ENCODE results near the gene JMJD7.
"Not testable (repeated sequence)": the region's sequence is repeated elsewhere in the genome, so short reads cannot be mapped to it uniquely, and the experiment has no call there.

JMJD7 gene

DNA sequence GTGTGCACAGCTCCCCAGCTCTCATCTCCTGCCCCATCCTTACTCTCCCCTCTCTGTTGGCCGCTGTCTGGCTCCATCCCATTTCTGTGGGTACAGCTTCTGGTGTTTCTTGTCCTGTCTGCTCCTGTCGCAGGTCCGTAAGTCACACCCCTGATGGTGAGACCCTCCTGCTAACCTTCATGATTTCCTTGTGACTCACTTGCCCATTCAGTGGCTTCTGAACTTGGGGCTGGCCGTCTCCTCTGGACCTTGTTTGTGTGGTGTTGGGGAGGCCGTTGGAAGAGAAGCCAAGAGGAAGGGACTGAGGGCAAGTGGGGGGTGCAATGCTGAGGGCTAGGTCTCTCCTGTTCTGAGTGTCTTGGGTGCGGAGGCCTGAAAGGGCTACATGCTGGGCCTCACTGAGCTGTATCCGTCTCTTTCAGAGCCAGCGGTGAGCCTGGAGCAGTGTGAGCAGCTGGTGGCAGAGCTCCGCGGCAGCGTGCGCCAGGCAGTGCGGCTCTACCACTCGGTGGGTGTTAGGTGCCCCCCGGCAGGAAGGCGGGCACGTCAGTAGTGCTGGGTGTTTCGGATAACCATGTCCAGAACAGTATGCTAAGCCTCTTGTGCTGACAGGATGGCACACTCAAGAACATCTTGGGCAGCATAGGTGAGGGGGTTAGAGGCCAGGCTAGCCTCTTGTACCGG is 3.7 kb upstream of the JMJD7 start:
- H3K4me3 Mint-ChIP-seq: no peak overlapping the region
- no peaks in the 10 kb centered on the region for H3K9me3 Mint-ChIP-seq (ENCODE audit: low read depth)
- H3K27ac Mint-ChIP-seq: no peak overlapping the region
- H3K27me3 Mint-ChIP-seq: no peaks in the 10 kb centered on the region
- H3K4me1 Mint-ChIP-seq (ENCODE audit: low read depth): peaks cover 16% of the 10 kb centered on the region
- no peaks in the 10 kb centered on the region for H3K36me3 Mint-ChIP-seq

GRCh38 chr15:41825145-41825544 is 2.7 kb upstream of the JMJD7 start:
- Mint-ChIP-seq H3K27me3 (no peaks in the 10 kb centered on the region), H3K27ac (no peak overlapping the region), H3K4me3 (no peak overlapping the region), H3K9me3 (ENCODE audit: low read depth) (no peaks in the 10 kb centered on the region), H3K4me1 (ENCODE audit: low read depth) (peaks cover 23% of the 10 kb centered on the region), H3K36me3 (no peaks in the 10 kb centered on the region)

DNA sequence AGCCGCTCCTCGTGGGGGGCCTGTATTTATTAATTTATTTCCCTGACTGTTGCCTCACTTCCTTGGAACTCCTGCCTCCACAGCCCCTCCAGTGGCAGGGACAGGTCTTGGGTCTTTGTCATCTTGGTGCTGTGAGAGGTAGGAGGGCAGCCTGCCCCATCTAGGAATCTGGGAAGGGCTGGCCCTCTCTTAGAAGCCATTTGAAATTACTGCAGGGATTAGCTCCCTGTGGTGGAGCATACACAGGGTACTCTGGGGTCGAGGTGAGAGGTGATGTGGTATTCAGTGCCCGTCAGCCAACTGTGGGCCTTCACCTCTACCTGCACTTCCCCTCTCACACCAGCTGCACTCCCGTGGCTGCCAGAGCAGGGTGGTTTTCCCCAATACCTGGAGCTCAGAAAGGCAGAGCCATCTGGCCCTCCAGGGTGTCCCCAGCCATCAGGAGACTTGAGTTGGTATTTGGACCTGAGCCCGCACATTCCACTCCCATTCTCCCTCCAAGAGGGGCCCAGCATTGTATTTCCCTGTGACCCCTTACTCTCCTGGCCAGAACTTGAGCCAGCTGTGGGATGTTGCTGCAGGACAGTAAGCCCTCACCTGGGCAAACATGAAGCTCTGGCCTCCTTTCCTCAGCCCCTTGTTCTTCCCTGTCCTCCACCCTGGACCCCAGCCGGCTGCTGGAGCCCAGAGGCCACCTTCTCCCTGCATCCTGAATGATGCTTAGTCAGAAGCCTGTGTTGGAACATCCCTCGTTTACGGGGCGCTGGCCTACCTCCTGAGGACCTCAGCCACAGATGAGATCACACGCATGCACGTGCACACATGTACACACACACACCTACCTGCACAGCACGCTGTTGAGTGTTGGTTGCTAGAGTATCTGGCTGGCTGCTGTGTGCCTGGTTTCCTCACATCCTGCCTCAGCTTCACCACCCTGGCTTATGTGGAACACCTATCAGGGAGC is 2.0 kb upstream of the JMJD7 start:
- Mint-ChIP-seq H3K27me3 (no peaks in the 10 kb centered on the region), H3K4me1 (ENCODE audit: low read depth) (peaks cover 24% of the 10 kb centered on the region), H3K27ac (no peak overlapping the region), H3K9me3 (ENCODE audit: low read depth) (no peaks in the 10 kb centered on the region), H3K4me3 (peak overlapping the region; percentile 71), H3K36me3 (no peaks in the 10 kb centered on the region)

DNA sequence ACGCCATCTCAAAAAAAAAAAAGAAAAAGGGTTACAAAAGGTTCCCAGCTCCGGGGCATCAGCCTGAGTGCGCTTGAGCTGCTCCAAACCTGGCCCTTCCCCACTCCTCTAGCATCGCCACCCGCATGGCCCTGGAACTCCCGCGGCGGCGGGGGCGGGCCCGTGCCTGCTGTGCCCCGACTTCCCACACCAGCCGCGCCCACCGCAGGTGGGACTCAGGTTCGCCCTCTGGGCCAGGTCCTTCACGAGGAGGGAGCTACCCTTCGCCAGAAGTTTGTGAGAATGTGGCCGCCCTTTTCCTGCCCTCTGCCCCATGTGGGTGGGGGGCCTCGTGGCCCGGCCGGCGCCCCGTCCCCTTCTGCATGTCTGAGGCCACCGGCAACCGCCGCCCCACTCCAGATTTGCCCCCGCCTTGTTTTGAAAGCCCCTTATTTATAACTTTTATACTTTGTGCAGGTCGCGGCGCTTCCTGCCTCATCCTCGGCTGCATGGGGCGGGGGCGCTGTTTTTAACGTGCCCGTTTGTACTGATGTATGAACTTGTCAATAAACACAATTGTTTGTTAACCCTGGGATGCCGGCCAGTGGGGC is 507 bp upstream of the JMJD7 start:
- Mint-ChIP-seq H3K36me3 (no peaks in the 10 kb centered on the region), H3K27ac (peak overlapping the region; percentile 84), H3K9me3 (ENCODE audit: low read depth) (no peaks in the 10 kb centered on the region), H3K4me1 (ENCODE audit: low read depth) (peaks cover 38% of the 10 kb centered on the region), H3K4me3 (peak overlapping the region; percentile 91), H3K27me3 (no peaks in the 10 kb centered on the region)

GRCh38 chr15:41828807-41829141 is 882 bp downstream of the JMJD7 start:
- H3K36me3 Mint-ChIP-seq: no peaks in the 10 kb centered on the region
- no peaks in the 10 kb centered on the region for H3K27me3 Mint-ChIP-seq
- H3K27ac Mint-ChIP-seq: peak overlapping the region; percentile 84
- peak overlapping the region; percentile 91 for H3K4me3 Mint-ChIP-seq
- H3K9me3 Mint-ChIP-seq (ENCODE audit: low read depth): no peaks in the 10 kb centered on the region
- H3K4me1 Mint-ChIP-seq (ENCODE audit: low read depth): peaks cover 50% of the 10 kb centered on the region

DNA sequence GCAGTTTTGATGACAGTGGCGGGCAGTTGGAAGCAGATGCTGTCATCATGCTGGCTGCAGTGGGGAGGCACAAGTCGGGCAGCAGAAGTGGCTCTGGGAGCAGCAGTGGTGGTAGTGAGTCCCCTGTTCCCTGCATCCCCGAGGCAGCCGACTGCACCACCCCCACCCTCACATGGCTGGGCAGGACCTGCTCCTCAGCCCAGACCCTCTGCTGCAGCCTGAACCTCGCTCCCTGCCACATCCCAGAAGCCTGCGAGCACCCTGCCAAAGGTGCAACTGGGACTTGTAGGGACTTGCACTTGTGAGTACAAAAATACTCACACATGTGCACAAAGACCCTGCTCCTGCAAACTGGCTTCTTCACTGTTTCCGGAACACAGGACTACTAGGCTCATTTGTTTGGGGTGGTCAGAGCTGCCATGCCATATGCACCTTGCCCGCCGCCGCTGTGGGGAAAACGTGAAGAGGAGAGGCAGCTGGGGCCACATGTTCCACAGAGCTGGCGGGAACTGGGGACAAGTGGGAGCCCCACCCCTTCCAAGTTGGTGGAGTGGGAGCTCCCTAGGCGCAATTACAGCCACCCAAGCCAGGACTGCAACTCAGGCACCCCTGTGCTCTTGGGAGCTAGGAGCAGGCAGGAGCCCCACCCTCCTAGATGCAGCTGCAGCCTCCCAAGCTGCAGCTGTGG is 2.2 kb downstream of the JMJD7 start:
- peaks cover 55% of the 10 kb centered on the region for H3K4me1 Mint-ChIP-seq (ENCODE audit: low read depth)
- no peaks in the 10 kb centered on the region for H3K9me3 Mint-ChIP-seq (ENCODE audit: low read depth)
- no peak overlapping the region for H3K27ac Mint-ChIP-seq
- H3K4me3 Mint-ChIP-seq: peak overlapping the region; percentile 2
- H3K36me3 Mint-ChIP-seq: no peaks in the 10 kb centered on the region
- no peaks in the 10 kb centered on the region for H3K27me3 Mint-ChIP-seq

DNA sequence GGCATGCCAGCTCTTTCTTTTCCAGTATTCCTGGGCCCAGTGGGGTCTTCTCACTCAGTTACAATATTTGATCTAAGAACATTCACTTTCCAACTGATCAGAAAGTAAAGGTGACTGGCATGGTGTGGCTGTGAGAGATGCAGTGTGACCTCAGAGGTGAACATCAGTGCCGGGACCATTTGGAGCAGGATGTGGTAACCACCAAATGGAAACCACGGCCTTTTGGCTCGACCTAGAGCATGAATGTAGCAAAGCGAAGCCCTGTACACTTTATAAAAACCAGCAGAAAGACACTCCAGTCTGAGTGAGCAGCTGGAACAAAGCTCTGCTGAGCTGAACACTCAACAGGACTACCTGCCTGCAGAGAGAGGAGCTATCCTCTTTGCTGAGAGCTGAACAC is 3.4 kb downstream of the JMJD7 start:
- H3K27ac Mint-ChIP-seq: peak overlapping the region; percentile 28
- H3K27me3 Mint-ChIP-seq; H3K9me3 Mint-ChIP-seq (ENCODE audit: low read depth); H3K36me3 Mint-ChIP-seq: not testable (repeated sequence)
- peak overlapping the region; percentile 38 for H3K4me3 Mint-ChIP-seq
- peaks cover 59% of the 10 kb centered on the region for H3K4me1 Mint-ChIP-seq (ENCODE audit: low read depth)

GRCh38 chr15:41832208-41832607 is 4.3 kb downstream of the JMJD7 start:
- H3K9me3 Mint-ChIP-seq (ENCODE audit: low read depth): no peaks in the 10 kb centered on the region
- H3K27me3 Mint-ChIP-seq: no peaks in the 10 kb centered on the region
- no peak overlapping the region for H3K4me3 Mint-ChIP-seq
- peaks cover under 1% of the 10 kb centered on the region for H3K36me3 Mint-ChIP-seq
- no peak overlapping the region for H3K27ac Mint-ChIP-seq
- peaks cover 56% of the 10 kb centered on the region for H3K4me1 Mint-ChIP-seq (ENCODE audit: low read depth)

GRCh38 chr15:41832875-41833274 is 5.0 kb downstream of the JMJD7 start:
- H3K4me1 Mint-ChIP-seq (ENCODE audit: low read depth): peaks cover 52% of the 10 kb centered on the region
- H3K9me3 Mint-ChIP-seq (ENCODE audit: low read depth): no peaks in the 10 kb centered on the region
- H3K27me3 Mint-ChIP-seq: no peaks in the 10 kb centered on the region
- peaks cover 3% of the 10 kb centered on the region for H3K36me3 Mint-ChIP-seq
- H3K27ac Mint-ChIP-seq: peak overlapping the region; percentile 72
- no peak overlapping the region for H3K4me3 Mint-ChIP-seq

DNA sequence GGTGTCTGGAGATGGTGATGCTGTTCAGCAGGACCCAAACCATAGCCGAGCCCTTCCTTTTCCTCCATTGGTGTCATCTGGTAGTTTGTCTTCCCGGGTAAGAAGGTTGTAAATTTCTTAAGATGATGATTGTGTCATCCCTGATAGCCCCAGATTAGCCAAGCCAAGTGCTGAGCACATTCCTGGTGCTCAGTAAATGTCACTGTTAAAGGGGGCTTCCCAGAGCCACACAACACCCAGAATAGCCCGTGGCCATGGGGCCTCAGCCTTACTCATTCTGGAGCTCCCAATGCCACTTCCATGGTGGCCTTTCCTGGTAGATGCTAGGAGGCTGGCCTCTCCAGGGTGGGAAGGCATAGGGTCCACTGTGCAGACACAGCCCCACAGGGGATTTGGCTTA is 6.2 kb downstream of the JMJD7 start:
- no peak overlapping the region for H3K4me3 Mint-ChIP-seq
- no peak overlapping the region for H3K27ac Mint-ChIP-seq
- H3K9me3 Mint-ChIP-seq (ENCODE audit: low read depth): no peaks in the 10 kb centered on the region
- peaks cover 43% of the 10 kb centered on the region for H3K4me1 Mint-ChIP-seq (ENCODE audit: low read depth)
- H3K36me3 Mint-ChIP-seq: peaks cover 3% of the 10 kb centered on the region
- H3K27me3 Mint-ChIP-seq: no peaks in the 10 kb centered on the region

- Mint-ChIP-seq H3K27ac (no peak overlapping the region), H3K4me1 (ENCODE audit: low read depth) (peaks cover 34% of the 10 kb centered on the region), H3K9me3 (ENCODE audit: low read depth) (no peaks in the 10 kb centered on the region), H3K27me3 (no peaks in the 10 kb centered on the region), H3K4me3 (no peak overlapping the region), H3K36me3 (peaks cover 3% of the 10 kb centered on the region)
Measured at GRCh38 chr15:41836073-41836472, 8.2 kb downstream of the JMJD7 start.

GRCh38 chr15:41836713-41837454 is 9.0 kb downstream of the JMJD7 start:
- Mint-ChIP-seq H3K4me3 (no peak overlapping the region), H3K9me3 (ENCODE audit: low read depth) (no peaks in the 10 kb centered on the region), H3K36me3 (peaks cover 3% of the 10 kb centered on the region), H3K27me3 (no peaks in the 10 kb centered on the region), H3K4me1 (ENCODE audit: low read depth) (peaks cover 26% of the 10 kb centered on the region), H3K27ac (no peak overlapping the region)

DNA sequence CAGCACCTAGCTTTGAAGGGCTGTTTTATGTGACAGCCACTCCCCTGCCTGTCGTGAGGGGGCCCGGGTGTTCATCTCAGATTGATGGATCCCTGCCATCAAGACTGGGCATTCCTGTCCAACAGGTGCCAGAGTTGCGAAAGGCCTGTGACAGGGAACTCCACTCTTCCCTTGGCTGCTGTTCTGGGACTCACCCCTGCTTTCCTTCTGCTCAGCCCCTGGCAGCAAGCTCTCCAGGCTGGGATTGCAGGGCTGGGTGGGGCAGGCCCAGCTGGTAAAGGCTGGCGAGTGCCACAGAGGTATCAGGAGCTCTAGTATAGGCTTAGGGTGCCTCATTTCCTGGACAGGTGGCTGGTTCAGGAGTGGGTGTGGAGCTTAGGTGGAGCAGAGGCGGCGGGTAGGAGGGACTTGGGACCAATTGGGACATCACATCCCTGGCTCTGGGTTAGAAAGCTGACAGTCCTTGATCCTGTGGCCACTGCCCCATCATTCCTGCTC is 10.6 kb downstream of the JMJD7 start, which contains the start of gene PLA2G4B:
TSS of gene PLA2G4B (plus strand) at position 448 of the 498 bp plus-strand sequence. CDS start 67 bp downstream, outside the sequence.
- Mint-ChIP-seq H3K27me3 (no peaks in the 10 kb centered on the region), H3K4me1 (ENCODE audit: low read depth) (peaks cover 12% of the 10 kb centered on the region), H3K4me3 (no peak within 1 kb of the TSS), H3K27ac (no peak within 1 kb of the TSS), H3K36me3 (peaks cover 3% of the 10 kb centered on the region), H3K9me3 (ENCODE audit: low read depth) (no peaks in the 10 kb centered on the region)
